WERI-Rb-1 (cell line): ENCODE measurements around the gene MUL1.

Source experiments
- DNase-seq: peaks from one replicate; pipeline ENCODE4 v3.0.0-alpha.2; 2020
- H3K27ac ChIP-seq: fragments of 250-450 bp; sonication (Bioruptor Pico); 2 replicates; pipeline ENCODE4 v1.5.1; 2020; ENCODE audit warnings: mild to moderate bottlenecking, moderate library complexity
- H3K27me3 ChIP-seq: fragments of 250-450 bp; sonication (Bioruptor Pico); 2 replicates; pipeline ENCODE4 v1.5.1; 2021; ENCODE audit warnings: mild to moderate bottlenecking, low read depth, moderate library complexity; ENCODE audit not compliant: insufficient read depth, severe bottlenecking
- H3K36me3 ChIP-seq: fragments of 250-450 bp; sonication (Bioruptor Pico); 2 replicates; pipeline ENCODE4 v1.5.1; 2020; ENCODE audit warnings: mild to moderate bottlenecking, moderate library complexity
- H3K4me3 ChIP-seq: 2 replicates; pipeline ENCODE4 v1.5.1; 2011; ENCODE audit warnings: low read depth, mild to moderate bottlenecking, control low read depth, low read length
- H3K9me3 ChIP-seq: fragments of 250-450 bp; sonication (Bioruptor Pico); 2 replicates; pipeline ENCODE4 v1.5.1; 2021; ENCODE audit warnings: mild to moderate bottlenecking, moderate library complexity; ENCODE audit not compliant: severe bottlenecking
- TF ChIP-seq, protein P1 (sequence below): IDR thresholded peaks from 2 replicates; pipeline ENCODE4 v1.5.1; 2011; ENCODE audit warnings: low read depth, mild to moderate bottlenecking, control low read depth, inconsistent platforms, low read length

MUL1 gene

DNA sequence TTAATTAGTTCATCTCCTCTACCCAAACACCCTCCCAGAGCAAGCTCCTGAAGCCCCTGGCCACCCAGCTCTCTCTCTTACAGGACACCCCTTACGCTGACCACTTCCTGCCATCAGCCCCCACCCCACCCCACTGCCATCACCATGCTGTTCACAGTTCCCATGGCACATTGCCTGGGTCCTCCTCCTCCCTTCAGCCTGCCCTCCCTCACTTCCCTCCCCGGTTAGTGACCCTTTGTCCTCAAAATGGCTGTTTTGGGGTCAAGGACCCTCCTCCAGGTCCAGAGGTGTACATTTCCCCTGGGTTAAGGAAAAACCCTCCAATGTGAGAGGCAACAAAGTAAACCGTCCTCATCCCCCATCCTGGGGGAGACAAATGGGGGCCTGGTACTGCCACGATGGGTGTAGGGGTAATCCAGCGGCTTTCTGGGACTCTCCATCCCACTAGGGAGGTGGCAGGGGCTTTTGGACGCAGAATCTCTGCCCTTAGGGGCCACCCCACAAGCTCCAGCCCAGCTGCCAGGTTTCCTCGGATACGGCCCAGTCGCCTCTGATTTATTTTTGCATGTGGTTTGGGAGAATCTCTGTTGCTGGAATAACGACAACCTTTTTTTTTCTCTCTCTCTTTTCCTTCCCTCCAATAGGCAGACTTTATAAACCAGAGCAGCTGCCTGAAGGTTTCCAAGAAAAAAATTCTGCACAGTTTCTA lies 30.4 kb downstream of the MUL1 start:
- Histone ChIP-seq H3K27me3 (peaks cover 19% of the 10 kb centered on the region), H3K4me3 (no peak overlapping the region), H3K9me3 (no peaks in the 10 kb centered on the region), H3K27ac (no peak overlapping the region), H3K36me3 (no peaks in the 10 kb centered on the region)
- DNase-seq = no peak
- TF ChIP-seq, protein P1, sequence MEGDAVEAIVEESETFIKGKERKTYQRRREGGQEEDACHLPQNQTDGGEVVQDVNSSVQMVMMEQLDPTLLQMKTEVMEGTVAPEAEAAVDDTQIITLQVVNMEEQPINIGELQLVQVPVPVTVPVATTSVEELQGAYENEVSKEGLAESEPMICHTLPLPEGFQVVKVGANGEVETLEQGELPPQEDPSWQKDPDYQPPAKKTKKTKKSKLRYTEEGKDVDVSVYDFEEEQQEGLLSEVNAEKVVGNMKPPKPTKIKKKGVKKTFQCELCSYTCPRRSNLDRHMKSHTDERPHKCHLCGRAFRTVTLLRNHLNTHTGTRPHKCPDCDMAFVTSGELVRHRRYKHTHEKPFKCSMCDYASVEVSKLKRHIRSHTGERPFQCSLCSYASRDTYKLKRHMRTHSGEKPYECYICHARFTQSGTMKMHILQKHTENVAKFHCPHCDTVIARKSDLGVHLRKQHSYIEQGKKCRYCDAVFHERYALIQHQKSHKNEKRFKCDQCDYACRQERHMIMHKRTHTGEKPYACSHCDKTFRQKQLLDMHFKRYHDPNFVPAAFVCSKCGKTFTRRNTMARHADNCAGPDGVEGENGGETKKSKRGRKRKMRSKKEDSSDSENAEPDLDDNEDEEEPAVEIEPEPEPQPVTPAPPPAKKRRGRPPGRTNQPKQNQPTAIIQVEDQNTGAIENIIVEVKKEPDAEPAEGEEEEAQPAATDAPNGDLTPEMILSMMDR = no peak

DNA sequence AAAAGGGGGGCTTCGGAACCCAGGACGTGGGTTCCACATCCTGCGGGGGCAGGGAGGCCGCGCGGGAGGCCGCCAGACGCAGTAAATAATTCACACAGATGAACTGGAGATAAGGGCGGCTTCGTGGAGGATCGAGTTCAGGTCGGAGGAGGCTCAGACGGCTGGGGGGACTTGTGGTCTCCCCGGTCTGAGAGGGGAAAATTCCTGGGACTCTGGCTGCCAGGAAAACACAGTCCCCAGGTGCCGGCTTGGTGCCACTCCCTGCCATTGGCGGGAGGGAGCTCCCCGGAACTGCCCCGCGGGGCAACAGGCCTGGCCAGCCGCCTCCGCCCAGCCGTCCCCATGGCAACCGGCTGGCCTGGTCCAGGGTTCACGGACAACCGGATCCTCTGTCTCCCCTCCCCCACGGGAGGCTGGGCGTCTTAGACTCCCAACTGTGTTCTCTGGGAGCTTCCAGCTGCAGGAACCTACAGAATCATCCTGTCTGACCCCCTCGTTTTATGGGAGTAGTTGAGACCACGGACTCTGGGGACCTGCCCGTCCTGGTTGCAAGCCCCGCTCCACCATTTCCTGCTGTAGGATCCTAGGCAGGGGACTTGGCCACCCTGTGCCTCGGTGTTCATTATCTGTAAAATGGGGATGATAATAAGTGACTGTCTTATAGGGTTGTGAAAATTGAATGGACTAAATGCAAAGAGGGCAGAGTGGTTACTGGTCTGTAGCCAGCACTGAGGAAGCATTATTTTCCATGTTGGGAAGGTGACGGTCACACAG lies 31.5 kb downstream of the MUL1 start:
- Histone ChIP-seq H3K36me3 (no peaks in the 10 kb centered on the region), H3K4me3 (no peak overlapping the region), H3K27ac (no peak overlapping the region), H3K27me3 (peaks cover 8% of the 10 kb centered on the region), H3K9me3 (no peaks in the 10 kb centered on the region)
- TF ChIP-seq, protein P1 = no peak
- peak; percentile 11 for DNase-seq

DNA sequence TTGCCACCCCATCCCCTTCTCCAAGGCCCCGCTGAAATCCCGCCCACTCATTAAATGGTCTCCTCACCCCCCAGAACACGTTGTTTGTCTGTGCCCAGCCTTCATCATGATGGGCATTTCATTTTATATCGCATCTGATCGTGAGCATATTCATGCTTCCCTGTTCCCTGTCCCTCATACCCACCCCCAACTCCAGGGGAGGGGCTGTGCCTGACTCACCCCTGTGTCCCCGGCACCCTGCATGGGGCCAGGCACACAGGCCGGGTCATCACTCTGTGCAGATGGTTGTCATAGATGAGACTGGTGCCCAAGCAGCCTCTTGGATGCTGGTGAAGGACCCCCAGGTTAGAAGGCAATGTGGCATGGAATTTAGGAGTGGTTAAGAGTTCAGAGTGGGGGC lies 33.0 kb downstream of the MUL1 start:
- TF ChIP-seq, protein P1 = no peak
- peaks cover 8% of the 10 kb centered on the region for H3K27me3 ChIP-seq
- no peaks in the 10 kb centered on the region for H3K36me3 ChIP-seq
- no peaks in the 10 kb centered on the region for H3K9me3 ChIP-seq
- H3K4me3 ChIP-seq = no peak overlapping the region
- no peak overlapping the region for H3K27ac ChIP-seq
- no peak for DNase-seq

DNA sequence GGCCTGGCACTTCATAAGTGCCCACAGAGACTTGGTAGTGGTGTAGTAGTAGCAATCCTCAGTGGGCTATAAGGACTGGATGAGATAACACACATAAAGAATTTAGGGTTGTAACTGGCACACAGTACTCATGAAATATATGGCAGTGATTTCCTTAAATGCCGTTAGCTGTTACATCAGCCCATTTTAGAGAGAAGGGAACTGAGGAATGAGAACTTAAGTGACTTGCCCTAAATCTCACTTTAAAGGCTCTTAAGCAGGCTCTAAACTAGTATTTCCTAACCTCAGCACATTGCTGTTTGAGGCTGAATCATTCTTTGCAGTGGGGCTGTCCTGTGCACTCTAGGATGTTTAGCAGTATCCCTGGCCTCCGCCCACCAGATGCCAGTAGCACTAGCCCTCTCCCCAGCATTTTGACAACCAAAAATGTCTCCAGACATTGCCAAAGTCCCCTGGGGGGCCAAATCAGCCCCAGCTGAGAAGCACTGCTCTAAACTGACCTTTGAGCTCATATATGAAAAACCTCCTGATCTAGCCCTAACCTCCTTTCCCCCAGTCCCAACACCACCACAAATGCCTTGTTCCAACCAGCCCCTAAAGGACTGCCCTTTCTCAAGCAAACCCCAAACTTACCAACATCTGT lies 33.5 kb downstream of the MUL1 start:
- no peak overlapping the region for H3K27ac ChIP-seq

DNA sequence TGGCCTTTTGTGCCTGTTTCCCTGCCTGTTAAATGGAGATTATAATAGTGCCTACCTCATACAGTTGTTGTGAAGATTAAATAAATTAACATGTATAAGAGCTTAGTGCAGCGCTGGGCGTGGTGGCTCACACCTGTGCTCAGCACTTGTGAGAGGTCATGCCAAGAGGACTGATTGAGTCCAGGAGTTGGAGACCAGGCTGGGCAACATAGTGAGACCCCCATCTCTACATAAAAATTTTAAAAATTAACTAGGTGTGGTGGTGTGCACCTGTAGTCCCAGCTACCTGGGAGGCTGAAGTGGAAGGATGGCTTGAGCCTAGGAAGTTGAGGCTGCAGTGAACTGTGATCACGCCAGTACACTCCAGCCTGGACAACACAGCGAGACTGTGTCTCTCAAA lies 34.1 kb downstream of the MUL1 start:
- no peaks in the 10 kb centered on the region for H3K36me3 ChIP-seq
- no peak for DNase-seq
- H3K9me3 ChIP-seq = no peaks in the 10 kb centered on the region
- peaks cover 11% of the 10 kb centered on the region for H3K27me3 ChIP-seq
- TF ChIP-seq, protein P1 = no peak
- H3K27ac ChIP-seq = no peak overlapping the region
- no peak overlapping the region for H3K4me3 ChIP-seq

More for the DNA sequence above, 33.5 kb downstream of the MUL1 start:
- Histone ChIP-seq H3K36me3 (no peaks in the 10 kb centered on the region), H3K27me3 (peaks cover 8% of the 10 kb centered on the region), H3K9me3 (no peaks in the 10 kb centered on the region), H3K4me3 (no peak overlapping the region)
- no peak for DNase-seq
- TF ChIP-seq, protein P1 = no peak
